Measurements from ENCODE around the gene TESK2.
"Not testable (repeated sequence)": the region's sequence is repeated elsewhere in the genome, so short reads cannot be mapped to it uniquely, and the experiment has no call there.

TESK2 gene

DNA sequence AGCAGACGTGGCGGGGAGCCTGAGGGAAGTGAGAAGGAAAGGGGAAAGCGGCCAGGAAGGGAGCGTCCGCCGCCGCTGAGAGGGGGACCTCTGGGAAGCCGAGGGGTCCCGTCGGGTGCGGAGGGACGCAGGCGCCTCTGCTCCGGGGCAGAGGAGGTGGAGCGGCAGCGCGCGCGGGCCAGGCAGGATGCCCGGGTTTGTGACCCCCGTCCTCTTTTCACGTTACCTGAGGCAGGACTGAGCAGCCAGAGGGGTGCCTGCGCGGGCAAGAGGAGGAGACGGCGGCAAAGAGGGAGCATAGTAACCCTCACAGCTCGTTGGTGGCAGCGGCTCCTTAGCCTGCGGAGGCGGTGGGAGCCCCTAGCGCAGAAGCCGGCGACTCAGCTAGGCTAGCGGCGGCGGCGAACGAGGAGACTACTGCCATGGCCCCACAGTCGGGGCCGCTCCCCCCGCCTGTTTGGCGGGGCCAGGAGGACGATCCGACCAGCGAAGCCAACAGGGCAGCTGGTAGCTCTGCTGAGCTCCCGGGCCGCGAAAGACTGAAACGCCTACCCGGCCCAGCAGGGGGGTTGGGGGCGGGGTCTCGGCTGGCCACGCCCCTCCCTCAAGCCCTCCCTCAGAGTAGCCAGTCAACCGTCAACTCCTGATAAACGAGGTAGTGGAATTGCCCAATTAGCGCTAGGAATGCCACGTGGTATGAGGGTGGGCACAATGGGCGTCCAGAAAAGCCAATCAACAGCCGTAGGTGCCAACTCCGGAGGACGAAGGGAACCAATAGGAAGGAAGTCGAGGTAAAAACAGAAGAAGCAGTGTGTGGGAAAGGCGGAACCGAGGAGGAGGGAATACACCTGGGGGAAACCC is at the start of gene TESK2:
TSS of gene TESK2 (minus strand) at position 538 of the 861 bp plus-strand sequence. CDS start 33,378 bp downstream, outside the sequence.
- peak; percentile 100 for DNase-seq
- in situ Hi-C loops (cut with MboI; ENCODE audit: low pct_unique_long_range_greater_than_20kb, low sequenced_read_pairs): loop anchor here (10.0 kb wide), 2 partner anchors 136 to 476 kb away; partner anchors contain the start of genes HECTD3 and UROD

GRCh38 chr1:45536886-45537285 is 45.9 kb upstream of the TESK2 start:
- in situ Hi-C loops (cut with MboI; ENCODE audit: low pct_unique_long_range_greater_than_20kb, low sequenced_read_pairs): no loop called here
- DNase-seq: no peak

- in situ Hi-C loops (cut with MboI; ENCODE audit: low pct_unique_long_range_greater_than_20kb, low sequenced_read_pairs): no loop called here
- no peak for DNase-seq
These were observed 45.2 kb upstream of the TESK2 start for GRCh38 chr1:45535988-45536766.

DNA sequence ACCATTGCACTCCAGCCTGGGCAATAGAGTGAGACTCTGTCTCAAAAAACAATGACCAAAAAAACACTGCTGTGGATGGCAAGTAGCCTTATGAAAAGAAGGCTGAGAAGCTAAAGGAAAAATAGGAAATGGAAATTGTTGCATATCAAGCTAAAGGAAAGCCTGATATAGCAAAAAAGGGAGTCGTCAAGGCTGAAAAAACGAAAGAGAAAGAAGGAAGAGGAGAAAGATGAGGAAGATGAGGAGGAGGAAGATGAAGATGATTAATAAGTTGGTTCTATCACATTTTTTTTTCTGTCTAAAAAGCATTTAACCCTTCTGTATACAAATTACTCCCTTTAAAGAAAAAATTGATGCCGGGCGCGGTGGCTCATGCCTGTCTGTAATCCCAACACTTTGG is 40.9 kb upstream of the TESK2 start:
- in situ Hi-C loops (cut with MboI; ENCODE audit: low pct_unique_long_range_greater_than_20kb, low sequenced_read_pairs): no loop called here

GRCh38 chr1:45530632-45531135 is 39.7 kb upstream of the TESK2 start:
- in situ Hi-C loops (cut with MboI; ENCODE audit: low pct_unique_long_range_greater_than_20kb, low sequenced_read_pairs): no loop called here
- no peak for DNase-seq

More for the DNA sequence above, 40.9 kb upstream of the TESK2 start:
- DNase-seq: no peak

DNA sequence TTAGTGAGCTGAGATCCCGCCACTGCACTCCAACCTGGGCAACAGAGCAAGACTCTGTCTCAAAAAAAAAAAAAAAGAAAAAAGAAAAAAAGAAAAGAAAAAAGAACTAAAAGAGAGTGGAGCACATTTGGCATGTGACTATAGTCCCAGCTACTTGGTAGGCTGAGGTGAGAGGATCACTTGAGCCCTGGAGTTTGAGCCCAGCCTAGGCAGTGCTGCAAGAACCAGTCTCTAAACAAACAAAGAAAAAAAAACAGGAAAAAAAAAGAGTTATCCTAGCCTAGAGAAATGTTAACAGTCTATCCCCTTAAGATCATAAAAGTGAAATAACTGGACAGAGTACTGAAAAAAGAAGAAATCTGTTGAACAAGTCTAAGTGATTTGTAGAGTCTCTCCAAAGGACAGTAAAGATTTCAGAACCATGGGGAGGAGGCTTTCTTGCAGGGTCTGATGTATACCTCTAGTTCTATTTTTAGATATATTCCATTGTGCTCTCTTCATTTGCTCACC is 35.2 kb upstream of the TESK2 start:
- in situ Hi-C loops (cut with MboI; ENCODE audit: low pct_unique_long_range_greater_than_20kb, low sequenced_read_pairs): no loop called here
- no peak for DNase-seq

DNA sequence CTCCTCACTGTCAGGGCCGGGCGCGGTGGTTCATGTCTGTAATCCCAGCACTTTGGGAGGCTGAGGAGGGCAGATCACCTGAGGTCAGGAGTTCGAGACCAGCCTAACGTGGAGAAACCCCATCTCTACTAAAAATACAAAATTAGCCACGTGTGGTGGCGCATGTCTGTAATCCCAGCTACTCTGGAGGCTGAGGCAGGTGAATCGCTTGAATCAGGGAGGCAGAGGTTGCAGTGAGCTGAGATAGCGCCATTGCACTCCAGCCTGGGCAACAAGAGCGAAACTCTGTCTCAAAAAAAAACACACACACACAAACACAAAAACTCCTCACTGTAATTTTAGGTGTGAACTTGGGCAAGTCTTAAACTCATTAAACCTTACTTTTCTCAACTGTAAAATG is 33.0 kb upstream of the TESK2 start:
- DNase-seq; in situ Hi-C loops (cut with MboI; ENCODE audit: low pct_unique_long_range_greater_than_20kb, low sequenced_read_pairs): not testable (repeated sequence)

DNA sequence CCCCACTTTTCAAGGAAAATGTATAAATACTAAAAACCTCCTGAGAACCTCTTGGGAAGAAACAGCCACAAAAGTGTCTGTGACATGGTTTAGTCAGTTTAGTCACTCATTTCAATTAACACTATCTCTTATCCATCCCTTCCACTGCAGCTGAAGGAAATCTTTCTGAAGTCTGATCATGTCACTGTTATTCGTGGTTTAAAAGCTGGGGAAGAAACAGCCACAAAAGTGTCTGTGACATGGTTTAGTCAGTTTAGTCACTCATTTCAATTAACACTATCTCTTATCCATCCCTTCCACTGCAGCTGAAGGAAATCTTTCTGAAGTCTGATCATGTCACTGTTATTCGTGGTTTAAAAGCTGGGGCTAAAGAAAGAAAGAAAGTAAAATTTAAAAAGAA is 32.6 kb upstream of the TESK2 start:
- in situ Hi-C loops (cut with MboI; ENCODE audit: low pct_unique_long_range_greater_than_20kb, low sequenced_read_pairs); DNase-seq: not testable (repeated sequence)

- in situ Hi-C loops (cut with MboI; ENCODE audit: low pct_unique_long_range_greater_than_20kb, low sequenced_read_pairs): no loop called here
- no peak for DNase-seq
These were observed 31.6 kb upstream of the TESK2 start for GRCh38 chr1:45522324-45523104.

- DNase-seq: peak; percentile 99
- in situ Hi-C loops (cut with MboI; ENCODE audit: low pct_unique_long_range_greater_than_20kb, low sequenced_read_pairs): no loop called here
These were observed 30.7 kb upstream of the TESK2 start, which contains the start of gene PRDX1 for GRCh38 chr1:45521413-45522323. PRDX1 (minus strand) TSS chr1:45521884; CDS start chr1:45519043, 2,841 bp downstream.

GRCh38 chr1:45519774-45520173 is 28.8 kb upstream of the TESK2 start:
- DNase-seq; in situ Hi-C loops (cut with MboI; ENCODE audit: low pct_unique_long_range_greater_than_20kb, low sequenced_read_pairs): not testable (repeated sequence)

DNA sequence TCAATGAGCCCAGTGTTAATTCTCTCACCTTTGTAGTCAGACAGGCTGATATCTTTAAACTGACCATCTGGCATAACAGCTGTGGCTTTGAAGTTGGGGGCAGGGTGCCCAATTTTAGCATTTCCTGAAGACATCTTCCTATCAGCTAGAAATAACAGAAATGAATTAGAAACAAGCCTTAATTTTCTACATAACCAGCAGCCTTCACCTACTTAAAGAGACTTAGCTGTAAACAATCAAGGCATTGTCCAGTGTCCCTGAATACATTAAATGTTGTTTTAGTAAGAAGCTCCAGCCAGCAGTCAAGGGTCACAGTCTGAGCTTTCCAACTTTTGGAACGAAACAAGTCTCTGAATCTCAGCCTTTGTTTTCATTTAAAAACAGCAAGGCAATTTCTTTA is 27.9 kb upstream of the TESK2 start:
- no peak for DNase-seq

GRCh38 chr1:45518366-45518765 is 27.4 kb upstream of the TESK2 start:
- DNase-seq; in situ Hi-C loops (cut with MboI; ENCODE audit: low pct_unique_long_range_greater_than_20kb, low sequenced_read_pairs): not testable (repeated sequence)

More for the DNA sequence above, 27.9 kb upstream of the TESK2 start:
- in situ Hi-C loops (cut with MboI; ENCODE audit: low pct_unique_long_range_greater_than_20kb, low sequenced_read_pairs): no loop called here

- in situ Hi-C loops (cut with MboI; ENCODE audit: low pct_unique_long_range_greater_than_20kb, low sequenced_read_pairs): no loop called here
These were observed 25.5 kb upstream of the TESK2 start for GRCh38 chr1:45516465-45516864.

DNA sequence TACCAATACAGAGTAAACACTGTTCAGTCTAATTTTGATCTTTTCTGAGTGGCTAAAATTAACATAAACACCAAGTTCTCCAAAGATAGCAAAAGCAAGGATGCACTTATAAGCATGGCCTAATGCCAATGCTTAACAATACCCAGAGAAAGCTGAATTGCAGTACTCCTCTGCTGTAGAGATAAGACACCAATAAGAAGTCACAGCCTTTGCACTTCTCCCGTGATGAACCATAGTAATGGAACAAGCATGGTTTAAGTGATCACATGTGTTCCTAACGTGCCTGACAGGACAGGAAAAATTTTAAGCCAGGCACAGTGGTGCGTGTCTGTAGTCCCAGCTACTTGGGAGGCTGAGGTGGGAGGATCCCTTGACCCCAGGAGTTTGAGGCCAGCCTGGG is 25.1 kb upstream of the TESK2 start:
- in situ Hi-C loops (cut with MboI; ENCODE audit: low pct_unique_long_range_greater_than_20kb, low sequenced_read_pairs): no loop called here
- DNase-seq: no peak

More at GRCh38 chr1:45516465-45516864, 25.5 kb upstream of the TESK2 start:
- no peak for DNase-seq

DNA sequence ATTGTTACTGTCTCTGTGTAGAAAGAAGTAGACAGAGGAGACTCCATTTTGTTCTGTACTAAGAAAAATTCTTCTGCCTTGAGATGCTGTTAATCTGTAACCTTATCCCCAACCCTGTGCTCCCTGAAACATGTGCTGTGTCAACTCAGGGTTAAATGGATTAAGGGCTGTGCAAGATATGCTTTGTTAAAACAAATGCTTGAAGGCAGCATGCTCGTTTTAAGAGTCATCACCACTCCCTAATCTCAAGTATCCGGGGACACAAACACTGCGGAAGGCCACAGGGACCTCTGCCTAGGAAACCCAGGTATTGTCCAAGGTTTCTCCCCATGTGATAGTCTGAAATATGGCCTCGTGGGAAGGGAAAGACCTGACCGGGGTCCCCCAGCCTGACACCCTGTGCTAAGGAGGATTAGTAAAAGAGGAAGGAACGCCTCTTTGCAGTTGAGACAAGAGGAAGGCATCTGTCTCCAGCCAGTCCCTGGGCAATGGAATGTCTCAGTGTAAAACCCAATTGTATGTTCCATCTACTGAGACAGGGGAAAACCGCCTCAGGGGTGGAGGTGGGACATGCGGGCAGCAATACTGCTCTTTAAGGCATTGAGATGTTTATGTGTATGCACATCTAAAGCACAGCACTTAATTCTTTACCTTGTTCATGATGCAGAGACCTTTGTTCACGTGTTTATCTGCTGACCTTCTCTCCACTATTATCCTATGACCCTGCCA is 22.7 kb upstream of the TESK2 start:
- DNase-seq; in situ Hi-C loops (cut with MboI; ENCODE audit: low pct_unique_long_range_greater_than_20kb, low sequenced_read_pairs): not testable (repeated sequence)

- DNase-seq: peak; percentile 74
- in situ Hi-C loops (cut with MboI; ENCODE audit: low pct_unique_long_range_greater_than_20kb, low sequenced_read_pairs): no loop called here
These were observed 21.7 kb upstream of the TESK2 start for GRCh38 chr1:45512641-45513054.

Measured in KBM-7 (cell line).